Measurements from ENCODE around the gene HTT. TPM values are rescaled to one million over a fixed set of nuclear protein-coding genes. Genes with fewer than 3 reads are reported as not detected.

The HTT gene
- total and polyA plus RNA-seq, 2 of the 13 experiments (the other 11 are each of a cell fraction or from before 2014, with no cell fraction given), result 17.5 to 19.5 TPM

DNA sequence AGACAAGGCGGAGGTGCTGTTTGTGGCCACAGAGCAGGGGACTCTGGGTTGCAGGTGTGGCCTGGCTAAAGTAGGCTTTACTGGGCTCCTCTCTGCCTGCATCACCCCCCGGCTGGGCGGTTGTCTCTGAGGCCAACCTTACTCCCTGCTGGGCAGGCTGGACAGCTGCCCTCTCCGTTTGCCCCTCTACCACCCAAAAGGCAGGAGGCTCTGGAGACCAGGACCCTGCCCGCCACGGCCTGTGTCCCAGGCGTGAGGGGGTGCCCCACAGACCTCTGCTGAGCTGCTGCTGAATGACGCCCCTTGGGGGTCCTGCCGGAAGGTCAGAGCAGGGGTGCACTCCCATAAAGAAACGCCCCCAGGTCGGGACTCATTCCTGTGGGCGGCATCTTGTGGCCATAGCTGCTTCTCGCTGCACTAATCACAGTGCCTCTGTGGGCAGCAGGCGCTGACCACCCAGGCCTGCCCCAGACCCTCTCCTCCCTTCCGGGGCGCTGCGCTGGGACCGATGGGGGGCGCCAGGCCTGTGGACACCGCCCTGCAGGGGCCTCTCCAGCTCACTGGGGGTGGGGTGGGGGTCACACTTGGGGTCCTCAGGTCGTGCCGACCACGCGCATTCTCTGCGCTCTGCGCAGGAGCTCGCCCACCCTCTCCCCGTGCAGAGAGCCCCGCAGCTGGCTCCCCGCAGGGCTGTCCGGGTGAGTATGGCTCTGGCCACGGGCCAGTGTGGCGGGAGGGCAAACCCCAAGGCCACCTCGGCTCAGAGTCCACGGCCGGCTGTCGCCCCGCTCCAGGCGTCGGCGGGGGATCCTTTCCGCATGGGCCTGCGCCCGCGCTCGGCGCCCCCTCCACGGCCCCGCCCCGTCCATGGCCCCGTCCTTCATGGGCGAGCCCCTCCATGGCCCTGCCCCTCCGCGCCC, 1.1 kb upstream of the HTT start (continued):
- TF ChIP-seq NFKB2 (CRISPR knock-in tag; IDR thresholded peaks at IDR 0.05; ENCODE audit: borderline replicate concordance), result peak; percentile 46; the same call in 1 of the 2 replicates
- no peak for TF ChIP-seq ZNF337 (CRISPR knock-in tag; IDR thresholded peaks at IDR 0.05; ENCODE audit: borderline replicate concordance, low read depth)
- TF ChIP-seq HNF4A (CRISPR knock-in tag; IDR thresholded peaks at IDR 0.05), result peak; percentile 93
- TF ChIP-seq, protein P1, sequence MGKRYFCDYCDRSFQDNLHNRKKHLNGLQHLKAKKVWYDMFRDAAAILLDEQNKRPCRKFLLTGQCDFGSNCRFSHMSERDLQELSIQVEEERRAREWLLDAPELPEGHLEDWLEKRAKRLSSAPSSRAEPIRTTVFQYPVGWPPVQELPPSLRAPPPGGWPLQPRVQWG (CRISPR knock-in tag; IDR thresholded peaks at IDR 0.05; ENCODE audit: borderline replicate concordance, low read depth), result no peak
- TF ChIP-seq ZBTB7B (CRISPR knock-in tag; IDR thresholded peaks at IDR 0.05), result peak; percentile 86
- TF ChIP-seq NFKBIZ (CRISPR knock-in tag; IDR thresholded peaks at IDR 0.05), result no peak
- no peak for TF ChIP-seq AGO1 (IDR thresholded peaks at IDR 0.05; ENCODE audit: low read depth, low read length, poor library complexity, severe bottlenecking)
- TF ChIP-seq, protein P2, sequence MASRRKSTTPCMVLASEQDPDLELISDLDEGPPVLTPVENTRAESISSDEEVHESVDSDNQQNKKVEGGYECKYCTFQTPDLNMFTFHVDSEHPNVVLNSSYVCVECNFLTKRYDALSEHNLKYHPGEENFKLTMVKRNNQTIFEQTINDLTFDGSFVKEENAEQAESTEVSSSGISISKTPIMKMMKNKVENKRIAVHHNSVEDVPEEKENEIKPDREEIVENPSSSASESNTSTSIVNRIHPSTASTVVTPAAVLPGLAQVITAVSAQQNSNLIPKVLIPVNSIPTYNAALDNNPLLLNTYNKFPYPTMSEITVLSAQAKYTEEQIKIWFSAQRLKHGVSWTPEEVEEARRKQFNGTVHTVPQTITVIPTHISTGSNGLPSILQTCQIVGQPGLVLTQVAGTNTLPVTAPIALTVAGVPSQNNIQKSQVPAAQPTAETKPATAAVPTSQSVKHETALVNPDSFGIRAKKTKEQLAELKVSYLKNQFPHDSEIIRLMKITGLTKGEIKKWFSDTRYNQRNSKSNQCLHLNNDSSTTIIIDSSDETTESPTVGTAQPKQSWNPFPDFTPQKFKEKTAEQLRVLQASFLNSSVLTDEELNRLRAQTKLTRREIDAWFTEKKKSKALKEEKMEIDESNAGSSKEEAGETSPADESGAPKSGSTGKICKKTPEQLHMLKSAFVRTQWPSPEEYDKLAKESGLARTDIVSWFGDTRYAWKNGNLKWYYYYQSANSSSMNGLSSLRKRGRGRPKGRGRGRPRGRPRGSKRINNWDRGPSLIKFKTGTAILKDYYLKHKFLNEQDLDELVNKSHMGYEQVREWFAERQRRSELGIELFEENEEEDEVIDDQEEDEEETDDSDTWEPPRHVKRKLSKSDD (CRISPR knock-in tag; IDR thresholded peaks at IDR 0.05; ENCODE audit: low read depth), result 0 out of 2 replicates have a peak, but pooled peaks have one; percentile 5
- TF ChIP-seq, protein P3, sequence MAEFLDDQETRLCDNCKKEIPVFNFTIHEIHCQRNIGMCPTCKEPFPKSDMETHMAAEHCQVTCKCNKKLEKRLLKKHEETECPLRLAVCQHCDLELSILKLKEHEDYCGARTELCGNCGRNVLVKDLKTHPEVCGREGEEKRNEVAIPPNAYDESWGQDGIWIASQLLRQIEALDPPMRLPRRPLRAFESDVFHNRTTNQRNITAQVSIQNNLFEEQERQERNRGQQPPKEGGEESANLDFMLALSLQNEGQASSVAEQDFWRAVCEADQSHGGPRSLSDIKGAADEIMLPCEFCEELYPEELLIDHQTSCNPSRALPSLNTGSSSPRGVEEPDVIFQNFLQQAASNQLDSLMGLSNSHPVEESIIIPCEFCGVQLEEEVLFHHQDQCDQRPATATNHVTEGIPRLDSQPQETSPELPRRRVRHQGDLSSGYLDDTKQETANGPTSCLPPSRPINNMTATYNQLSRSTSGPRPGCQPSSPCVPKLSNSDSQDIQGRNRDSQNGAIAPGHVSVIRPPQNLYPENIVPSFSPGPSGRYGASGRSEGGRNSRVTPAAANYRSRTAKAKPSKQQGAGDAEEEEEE (CRISPR knock-in tag; IDR thresholded peaks at IDR 0.05; ENCODE audit: borderline replicate concordance), result 0 out of 2 replicates have a peak, but pooled peaks have one; percentile 62
- TF ChIP-seq KAT8 (CRISPR knock-in tag; IDR thresholded peaks at IDR 0.05), result peak; percentile 71
- 0 out of 2 replicates have a peak, but pooled peaks have one; percentile 28 for TF ChIP-seq TGIF2 (CRISPR knock-in tag; IDR thresholded peaks at IDR 0.05)
- TF ChIP-seq, protein P4, sequence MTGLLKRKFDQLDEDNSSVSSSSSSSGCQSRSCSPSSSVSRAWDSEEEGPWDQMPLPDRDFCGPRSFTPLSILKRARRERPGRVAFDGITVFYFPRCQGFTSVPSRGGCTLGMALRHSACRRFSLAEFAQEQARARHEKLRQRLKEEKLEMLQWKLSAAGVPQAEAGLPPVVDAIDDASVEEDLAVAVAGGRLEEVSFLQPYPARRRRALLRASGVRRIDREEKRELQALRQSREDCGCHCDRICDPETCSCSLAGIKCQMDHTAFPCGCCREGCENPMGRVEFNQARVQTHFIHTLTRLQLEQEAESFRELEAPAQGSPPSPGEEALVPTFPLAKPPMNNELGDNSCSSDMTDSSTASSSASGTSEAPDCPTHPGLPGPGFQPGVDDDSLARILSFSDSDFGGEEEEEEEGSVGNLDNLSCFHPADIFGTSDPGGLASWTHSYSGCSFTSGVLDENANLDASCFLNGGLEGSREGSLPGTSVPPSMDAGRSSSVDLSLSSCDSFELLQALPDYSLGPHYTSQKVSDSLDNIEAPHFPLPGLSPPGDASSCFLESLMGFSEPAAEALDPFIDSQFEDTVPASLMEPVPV (CRISPR knock-in tag; IDR thresholded peaks at IDR 0.05), result 0 out of 2 replicates have a peak, but pooled peaks have one; percentile 23
- no peak for TF ChIP-seq KAT2B (IDR thresholded peaks at IDR 0.05; ENCODE audit: borderline replicate concordance, low read depth, low read length)
- no peak for TF ChIP-seq ZNF260 (CRISPR knock-in tag; IDR thresholded peaks at IDR 0.05; ENCODE audit: borderline replicate concordance, low read depth)
- TF ChIP-seq, protein P5, sequence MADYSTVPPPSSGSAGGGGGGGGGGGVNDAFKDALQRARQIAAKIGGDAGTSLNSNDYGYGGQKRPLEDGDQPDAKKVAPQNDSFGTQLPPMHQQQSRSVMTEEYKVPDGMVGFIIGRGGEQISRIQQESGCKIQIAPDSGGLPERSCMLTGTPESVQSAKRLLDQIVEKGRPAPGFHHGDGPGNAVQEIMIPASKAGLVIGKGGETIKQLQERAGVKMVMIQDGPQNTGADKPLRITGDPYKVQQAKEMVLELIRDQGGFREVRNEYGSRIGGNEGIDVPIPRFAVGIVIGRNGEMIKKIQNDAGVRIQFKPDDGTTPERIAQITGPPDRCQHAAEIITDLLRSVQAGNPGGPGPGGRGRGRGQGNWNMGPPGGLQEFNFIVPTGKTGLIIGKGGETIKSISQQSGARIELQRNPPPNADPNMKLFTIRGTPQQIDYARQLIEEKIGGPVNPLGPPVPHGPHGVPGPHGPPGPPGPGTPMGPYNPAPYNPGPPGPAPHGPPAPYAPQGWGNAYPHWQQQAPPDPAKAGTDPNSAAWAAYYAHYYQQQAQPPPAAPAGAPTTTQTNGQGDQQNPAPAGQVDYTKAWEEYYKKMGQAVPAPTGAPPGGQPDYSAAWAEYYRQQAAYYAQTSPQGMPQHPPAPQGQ (CRISPR knock-in tag; IDR thresholded peaks at IDR 0.05; ENCODE audit: borderline replicate concordance), result no peak
- TF ChIP-seq JUND (CRISPR knock-in tag; IDR thresholded peaks at IDR 0.05), result no peak

All from HepG2 (cell line).